Ascending aorta (tissue), 2 donors: ENCODE data around the gene KIF18B. TPM values are rescaled to one million over a fixed set of nuclear protein-coding genes. Genes with fewer than 3 reads are reported as not detected.

Experiments
- DNase-seq, 2 donors: peaks; one replicate each; pipeline ENCODE4 v3.0.0-alpha.2; 2019; ENCODE audit warnings: low spot score in 2 of 2
- H3K27ac ChIP-seq, 2 donors: fragments of 200-600 bp; sonication (generic); one replicate each; pipeline ENCODE4 v1.5.1; 2016 to 2017; ENCODE audit warnings: mild to moderate bottlenecking in 1 of 2
- H3K27me3 ChIP-seq: fragments of 200-600 bp; sonication (generic); one replicate; pipeline ENCODE4 v1.5.1; 2017
- H3K36me3 ChIP-seq, 2 donors: fragments of 200-600 bp; sonication (generic); one replicate each; pipeline ENCODE4 v1.5.1; 2016
- H3K4me1 ChIP-seq, 2 donors: fragments of 200-600 bp; sonication (generic); one replicate each; pipeline ENCODE4 v1.5.1; 2016 to 2017; ENCODE audit warnings: mild to moderate bottlenecking in 1 of 2
- H3K4me3 ChIP-seq, 2 donors: fragments of 200-600 bp; sonication (generic); one replicate each; pipeline ENCODE4 v1.5.1; 2016 to 2017; ENCODE audit warnings: mild to moderate bottlenecking in 1 of 2
- H3K9me3 ChIP-seq, 2 donors: fragments of 200-600 bp; sonication (generic); one replicate each; pipeline ENCODE4 v1.5.1; 2016
- CTCF ChIP-seq, 3 experiments: fragments of 200-600 bp in 2 of 3; fragments of 450-650 bp in 1 of 3; sonication (generic) in 2 of 3; IDR thresholded peaks; one replicate each; pipeline ENCODE4 v1.5.1; 2016 to 2019; ENCODE audit warnings: antibody characterized with exemption in 3 of 3, mild to moderate bottlenecking in 1 of 3, moderate library complexity in 1 of 3
- intact Hi-C: fragments of 100-400 bp; cut with DNase I; formaldehyde crosslinking; loops from one replicate; pipeline ENCODE4 v1.15.1; 2023
- total RNA-seq: library from RNA; depleted of rRNA; stranded (reverse); fragments of >200 nt; gene quantifications from one replicate; pipeline ENCODE4 v1.1.0, GENCODE V29; 2016

KIF18B gene
- total RNA-seq, 1 donor from 2014 or later, result not detected

- Histone ChIP-seq H3K36me3 (no peaks in the 10 kb centered on the region), H3K4me1 (peaks cover 12 to 29% of the 10 kb centered on the region in 2 donors), H3K27me3 (no peaks in the 10 kb centered on the region), H3K9me3 (no peaks in the 10 kb centered on the region), H3K27ac (no peak overlapping the region), H3K4me3 (no peak overlapping the region)
- no peak for TF ChIP-seq CTCF (IDR thresholded peaks at IDR 0.05)
- no peak for DNase-seq
- intact Hi-C loops, result no loop called here
These were observed 33.4 kb downstream of the KIF18B start for GRCh38 chr17:44914148-44914547.

GRCh38 chr17:44913676-44914075 is 33.9 kb downstream of the KIF18B start:
- no peak overlapping the region for H3K4me3 ChIP-seq
- DNase-seq, result no peak
- intact Hi-C loops, result no loop called here

GRCh38 chr17:44912763-44913544 is 34.6 kb downstream of the KIF18B start:
- peaks cover 12 to 29% of the 10 kb centered on the region in 2 donors for H3K4me1 ChIP-seq

More at GRCh38 chr17:44913676-44914075, 33.9 kb downstream of the KIF18B start:
- no peaks in the 10 kb centered on the region for H3K27me3 ChIP-seq
- H3K36me3 ChIP-seq, result no peaks in the 10 kb centered on the region
- TF ChIP-seq CTCF (IDR thresholded peaks at IDR 0.05), result no peak
- H3K4me1 ChIP-seq, result peaks cover 12 to 29% of the 10 kb centered on the region in 2 donors
- no peaks in the 10 kb centered on the region for H3K9me3 ChIP-seq
- H3K27ac ChIP-seq, result no peak overlapping the region

GRCh38 chr17:44911133-44912001 is 36.2 kb downstream of the KIF18B start:
- DNase-seq, result no peak
- Histone ChIP-seq H3K4me1 (peaks cover 1 to 18% of the 10 kb centered on the region in 2 donors), H3K4me3 (peak overlapping the region in 1 of 2 donors; percentile 55), H3K27me3 (no peaks in the 10 kb centered on the region), H3K36me3 (no peaks in the 10 kb centered on the region), H3K9me3 (no peaks in the 10 kb centered on the region), H3K27ac (no peak overlapping the region)
- intact Hi-C loops, result no loop called here
- peak in 1 of 3 experiments; percentile 50 for TF ChIP-seq CTCF (IDR thresholded peaks at IDR 0.05)

More at GRCh38 chr17:44912763-44913544, 34.6 kb downstream of the KIF18B start:
- Histone ChIP-seq H3K27ac (no peak overlapping the region), H3K36me3 (no peaks in the 10 kb centered on the region), H3K4me3 (no peak overlapping the region), H3K9me3 (no peaks in the 10 kb centered on the region), H3K27me3 (no peaks in the 10 kb centered on the region)
- intact Hi-C loops, result no loop called here
- no peak for DNase-seq
- no peak for TF ChIP-seq CTCF (IDR thresholded peaks at IDR 0.05)

GRCh38 chr17:44910231-44911106 is 37.1 kb downstream of the KIF18B start:
- no peak for TF ChIP-seq CTCF (IDR thresholded peaks at IDR 0.05)
- peaks cover 0 to 9% of the 10 kb centered on the region in 2 donors for H3K4me1 ChIP-seq
- no peaks in the 10 kb centered on the region for H3K36me3 ChIP-seq
- no peak for DNase-seq
- H3K27ac ChIP-seq, result no peak overlapping the region
- intact Hi-C loops, result no loop called here
- H3K9me3 ChIP-seq, result no peaks in the 10 kb centered on the region
- H3K4me3 ChIP-seq, result no peak overlapping the region
- H3K27me3 ChIP-seq, result no peaks in the 10 kb centered on the region
